Smooth muscle cell (in vitro differentiated cells): ENCODE results near the gene SPATA32. TPM values are rescaled to one million over a fixed set of nuclear protein-coding genes. Genes with fewer than 3 reads are reported as not detected.
"Not testable (repeated sequence)": the region's sequence is repeated elsewhere in the genome, so short reads cannot be mapped to it uniquely, and the experiment has no call there.

Experiments
- DNase-seq: peaks from one replicate; lab custom pipeline; 2025; ENCODE audit not compliant: unreplicated experiment; lab: John Stamatoyannopoulos, UW
- H2AFZ ChIP-seq: fragments of 200-600 bp; sonication (generic); 2 replicates; pipeline ENCODE4 v1.6.0; 2016; ENCODE audit warnings: antibody characterized with exemption, low read depth, mild to moderate bottlenecking
- H3F3A ChIP-seq: fragments of 200-600 bp; sonication (generic); 2 replicates; pipeline ENCODE4 v1.6.0; 2017; ENCODE audit warnings: antibody characterized with exemption, low read depth
- H3K27ac ChIP-seq: fragments of 200-600 bp; sonication (generic); 2 replicates; pipeline ENCODE4 v1.5.1; 2016; ENCODE audit warnings: low read depth, mild to moderate bottlenecking
- H3K27me3 ChIP-seq: fragments of 200-600 bp; sonication (generic); 2 replicates; pipeline ENCODE4 v1.6.1; 2016; ENCODE audit warnings: low read depth, mild to moderate bottlenecking
- H3K36me3 ChIP-seq: fragments of 200-600 bp; sonication (generic); 2 replicates; pipeline ENCODE4 v1.5.1; 2016; ENCODE audit warnings: low read depth
- H3K4me1 ChIP-seq: fragments of 200-600 bp; sonication (generic); 2 replicates; pipeline ENCODE4 v1.5.1; 2016; ENCODE audit warnings: low read depth
- H3K4me2 ChIP-seq: fragments of 200-600 bp; sonication (generic); 2 replicates; pipeline ENCODE4 v1.6.0; 2016; ENCODE audit warnings: mild to moderate bottlenecking
- H3K4me3 ChIP-seq: fragments of 200-600 bp; sonication (generic); 2 replicates; pipeline ENCODE4 v1.5.1; 2016; ENCODE audit warnings: mild to moderate bottlenecking
- H3K79me2 ChIP-seq: fragments of 200-600 bp; sonication (generic); 2 replicates; pipeline ENCODE4 v1.6.0; 2016; ENCODE audit warnings: low read depth, mild to moderate bottlenecking
- H3K9ac ChIP-seq: fragments of 200-600 bp; sonication (generic); 2 replicates; pipeline ENCODE4 v1.6.0; 2016; ENCODE audit warnings: low read depth
- H3K9me3 ChIP-seq: fragments of 200-600 bp; sonication (generic); replicated peaks from 2 replicates; pipeline ENCODE4 v1.5.1; 2016; ENCODE audit warnings: low read depth
- H4K20me1 ChIP-seq: fragments of 200-600 bp; sonication (generic); 2 replicates; pipeline ENCODE4 v1.6.0; 2016; ENCODE audit warnings: low read depth
- CTCF ChIP-seq: fragments of 200-600 bp; sonication (generic); IDR thresholded peaks from 2 replicates; pipeline ENCODE4 v1.5.1; 2017; ENCODE audit warnings: borderline replicate concordance, mild to moderate bottlenecking, antibody characterized with exemption; ENCODE audit not compliant: insufficient read depth, poor library complexity, severe bottlenecking
- WGBS: methylation state at CpG from one replicate; pipeline ENCODE4 v1.1.7; 2016; ENCODE audit warnings: low lambda C conversion rate; 5-methylcytosine and 5-hydroxymethylcytosine counted together
- polyA plus RNA-seq: library from polyadenylated mRNA; unstranded; fragments of >200 nt; fragmentation: Nextera tagmentation; extraction: Ambion mirVana; gene quantifications from 2 replicates; pipeline ENCODE4 v1.2.1, GENCODE V29; 2016
- total RNA-seq: library from RNA; depleted of rRNA; stranded (reverse); fragments of >200 nt; gene quantifications from 2 replicates; pipeline ENCODE4 v1.2.3, GENCODE V29; 2014

Gene SPATA32
- total and polyA plus RNA-seq, 2 experiments from 2014 or later: not detected

DNA sequence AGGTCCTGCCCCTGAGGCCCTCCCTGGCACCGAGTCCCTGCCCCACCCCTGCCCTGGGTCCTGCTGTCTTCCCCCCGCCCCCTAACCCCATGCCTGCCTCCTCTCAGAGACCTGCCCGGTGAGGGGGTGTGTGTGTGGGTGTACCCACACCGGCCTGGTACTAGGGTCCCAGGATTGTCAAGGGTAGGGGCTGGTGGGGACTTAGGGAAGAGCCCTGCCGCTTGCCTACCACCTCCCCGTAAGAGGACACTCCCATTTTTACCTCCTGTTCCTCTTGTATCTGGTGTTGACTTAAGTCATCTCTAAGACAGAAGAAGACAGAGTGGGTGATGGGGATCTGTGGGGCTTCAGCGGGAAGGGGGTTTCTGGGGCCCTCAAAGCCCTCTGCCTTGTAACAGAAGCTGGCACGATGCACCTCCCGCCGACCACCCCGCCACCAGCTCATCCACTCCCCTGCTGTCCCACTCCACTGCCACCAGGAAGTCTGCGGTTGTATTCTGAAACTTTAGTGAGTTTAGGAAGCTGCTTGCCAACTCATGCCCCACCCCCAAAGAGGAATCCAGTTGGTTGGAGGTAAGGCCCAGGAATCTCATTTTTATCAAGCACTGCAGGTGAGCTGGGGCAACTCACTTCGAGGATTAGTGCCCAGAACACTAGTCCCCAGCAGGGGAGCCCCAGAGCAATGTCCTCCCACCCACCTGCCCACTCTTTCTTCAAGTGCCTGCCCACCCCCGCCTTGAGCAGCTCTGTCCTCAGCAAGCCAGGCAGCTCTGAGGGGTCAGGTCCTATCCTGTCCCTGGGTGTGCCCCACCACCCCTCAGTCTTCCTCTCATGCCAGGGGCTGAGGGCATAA, 5.6 kb downstream of the SPATA32 start:
- no peak for TF ChIP-seq CTCF
- H3K9me3 ChIP-seq: no peaks in the 10 kb centered on the region
- no peak for DNase-seq
- no peak overlapping the region for H3K27ac ChIP-seq
- 89% methylated on average over 14 of the region's 14 CpGs for WGBS
- H3K4me1 ChIP-seq: peaks cover 2% of the 10 kb centered on the region
- H3K4me3 ChIP-seq: no peak overlapping the region
- no peaks in the 10 kb centered on the region for H3K36me3 ChIP-seq
- H3K4me2 ChIP-seq: no peak overlapping the region
- no peak overlapping the region for H3K9ac ChIP-seq
- H3K27me3 ChIP-seq: no peaks in the 10 kb centered on the region
- H3F3A ChIP-seq: no peaks in the 10 kb centered on the region
- no peak overlapping the region for H2AFZ ChIP-seq
- H3K79me2 ChIP-seq: no peaks in the 10 kb centered on the region
- H4K20me1 ChIP-seq: no peaks in the 10 kb centered on the region

DNA sequence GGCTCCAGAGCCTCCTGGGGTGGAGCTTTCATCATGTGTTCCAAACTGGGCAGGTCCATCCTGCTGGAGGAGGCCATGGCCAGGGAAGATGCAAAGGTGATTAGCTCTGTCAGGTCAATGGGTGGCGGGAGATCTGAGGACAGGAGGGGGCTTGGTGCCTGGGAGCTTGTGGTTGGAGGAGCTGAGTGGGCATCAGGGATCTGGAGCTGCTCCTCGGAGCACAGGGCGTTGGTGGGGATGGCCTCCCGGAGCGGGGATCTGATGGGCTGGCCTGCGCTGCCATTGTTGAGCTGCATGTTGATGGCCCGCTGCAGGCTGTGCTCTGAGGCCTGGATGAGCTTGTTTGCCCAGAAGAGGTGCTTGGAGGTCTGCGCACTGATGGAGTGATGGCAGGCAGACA, 6.5 kb downstream of the SPATA32 start:
- H3K27me3 ChIP-seq: no peaks in the 10 kb centered on the region
- no peaks in the 10 kb centered on the region for H3F3A ChIP-seq
- H3K4me2 ChIP-seq: no peak overlapping the region
- H3K36me3 ChIP-seq: no peaks in the 10 kb centered on the region
- no peak for TF ChIP-seq CTCF
- no peaks in the 10 kb centered on the region for H4K20me1 ChIP-seq
- 95% methylated on average over 8 of the region's 8 CpGs for WGBS
- H2AFZ ChIP-seq: no peak overlapping the region
- H3K9me3 ChIP-seq: no peaks in the 10 kb centered on the region
- peaks cover 2% of the 10 kb centered on the region for H3K4me1 ChIP-seq
- DNase-seq: no peak
- H3K79me2 ChIP-seq: no peaks in the 10 kb centered on the region
- no peak overlapping the region for H3K9ac ChIP-seq
- H3K4me3 ChIP-seq: no peak overlapping the region
- no peak overlapping the region for H3K27ac ChIP-seq

DNA sequence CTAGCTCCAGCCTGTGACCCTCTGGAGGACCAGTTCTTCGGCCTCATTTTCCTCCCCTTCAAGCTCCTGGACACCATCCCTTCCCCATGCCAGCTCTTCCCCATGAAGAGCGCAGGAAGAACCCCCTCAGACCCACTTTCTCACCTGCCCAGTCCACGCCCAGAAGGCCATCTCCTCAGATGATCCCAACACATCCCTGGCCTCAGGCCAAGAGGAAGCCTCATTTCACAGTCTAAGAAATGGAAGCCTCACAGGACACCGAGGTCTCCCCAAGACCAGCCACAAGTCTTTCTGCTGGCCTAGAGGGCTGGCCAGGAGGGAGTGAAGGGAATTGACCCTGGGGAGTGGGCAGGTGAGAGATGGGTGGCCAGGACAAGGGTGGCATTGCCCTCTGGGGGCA, 8.0 kb downstream of the SPATA32 start:
- no peaks in the 10 kb centered on the region for H3F3A ChIP-seq
- no peak overlapping the region for H3K4me2 ChIP-seq
- no peak overlapping the region for H3K27ac ChIP-seq
- 97% methylated on average over 4 of the region's 4 CpGs for WGBS
- DNase-seq: no peak
- H3K4me3 ChIP-seq: no peak overlapping the region
- H3K27me3 ChIP-seq: no peaks in the 10 kb centered on the region
- no peak overlapping the region for H2AFZ ChIP-seq
- H3K9ac ChIP-seq: no peak overlapping the region
- no peaks in the 10 kb centered on the region for H4K20me1 ChIP-seq
- H3K9me3 ChIP-seq: no peaks in the 10 kb centered on the region
- no peaks in the 10 kb centered on the region for H3K36me3 ChIP-seq
- peaks cover 2% of the 10 kb centered on the region for H3K4me1 ChIP-seq
- H3K79me2 ChIP-seq: no peaks in the 10 kb centered on the region
- no peak for TF ChIP-seq CTCF

GRCh38 chr17:45253237-45253636, 8.7 kb downstream of the SPATA32 start:
- H3K27ac ChIP-seq, H3K27me3 ChIP-seq, H3K4me1 ChIP-seq, H3F3A ChIP-seq, DNase-seq, H3K79me2 ChIP-seq, H4K20me1 ChIP-seq, H3K4me3 ChIP-seq, H3K4me2 ChIP-seq, H3K9me3 ChIP-seq, H2AFZ ChIP-seq, H3K36me3 ChIP-seq, H3K9ac ChIP-seq: not testable (repeated sequence)
- 93% methylated on average over 7 of the region's 7 CpGs for WGBS
